Brain pericyte (primary cell): Measurements from ENCODE around the gene STARD7.
"Not testable (repeated sequence)": the region's sequence is repeated elsewhere in the genome, so short reads cannot be mapped to it uniquely, and the experiment has no call there.

Source experiments
- DNase-seq: peaks from one replicate; pipeline ENCODE4 v3.0.0-alpha.2; 2012; ENCODE audit warnings: low read depth, low spot score

STARD7 gene

GRCh38 chr2:96236882-96237281, 28.3 kb upstream of the STARD7 start:
- DNase-seq = no peak

GRCh38 chr2:96233880-96234316, 25.3 kb upstream of the STARD7 start:
- no peak for DNase-seq

GRCh38 chr2:96233436-96233835, 24.8 kb upstream of the STARD7 start:
- DNase-seq = no peak

GRCh38 chr2:96231316-96231715, 22.7 kb upstream of the STARD7 start:
- no peak for DNase-seq

DNA sequence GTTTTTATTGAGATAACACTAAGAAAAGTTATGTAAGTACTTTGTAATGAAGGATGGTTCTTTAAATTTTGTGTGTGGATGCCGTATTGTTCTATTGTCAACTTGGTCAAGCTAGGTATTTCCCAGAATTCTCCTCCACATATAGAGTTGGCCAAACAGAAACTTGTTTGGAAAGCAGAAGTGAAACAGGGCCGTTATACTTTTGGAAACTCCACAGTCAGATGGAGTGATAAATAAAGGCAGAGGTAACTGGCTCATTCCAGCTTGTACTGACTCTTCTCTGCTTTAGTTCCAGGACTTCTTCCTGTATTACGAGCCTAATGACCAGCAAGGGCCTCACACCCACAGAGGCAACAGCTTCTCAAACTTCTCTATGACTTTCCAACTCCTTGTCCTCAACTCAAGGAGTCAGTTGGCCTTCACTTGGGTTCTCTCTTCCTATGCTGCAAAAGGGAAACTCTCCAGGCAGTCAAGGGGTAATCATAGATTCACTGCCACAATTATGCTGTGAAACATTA, 16.4 kb upstream of the STARD7 start:
- no peak for DNase-seq

DNA sequence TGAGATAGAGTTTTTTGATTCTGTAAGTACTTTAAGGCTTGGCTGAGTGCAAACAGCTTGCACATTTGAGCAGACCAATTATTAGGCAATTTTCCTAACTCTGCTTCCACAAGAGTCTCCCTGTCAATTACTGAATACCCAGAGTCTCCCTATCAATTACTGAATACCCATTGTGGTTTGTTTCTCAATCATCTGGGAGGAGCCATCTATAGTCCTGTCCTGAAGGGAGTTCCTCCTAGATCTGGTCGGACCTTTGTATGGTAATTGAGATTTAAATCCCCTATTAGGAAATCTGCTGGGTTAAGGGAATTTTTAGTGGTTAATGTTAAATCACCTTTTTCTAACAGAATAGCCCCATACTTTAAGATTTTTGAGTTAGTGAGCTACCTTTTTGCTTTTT, 12.5 kb upstream of the STARD7 start:
- not testable (repeated sequence) for DNase-seq

DNA sequence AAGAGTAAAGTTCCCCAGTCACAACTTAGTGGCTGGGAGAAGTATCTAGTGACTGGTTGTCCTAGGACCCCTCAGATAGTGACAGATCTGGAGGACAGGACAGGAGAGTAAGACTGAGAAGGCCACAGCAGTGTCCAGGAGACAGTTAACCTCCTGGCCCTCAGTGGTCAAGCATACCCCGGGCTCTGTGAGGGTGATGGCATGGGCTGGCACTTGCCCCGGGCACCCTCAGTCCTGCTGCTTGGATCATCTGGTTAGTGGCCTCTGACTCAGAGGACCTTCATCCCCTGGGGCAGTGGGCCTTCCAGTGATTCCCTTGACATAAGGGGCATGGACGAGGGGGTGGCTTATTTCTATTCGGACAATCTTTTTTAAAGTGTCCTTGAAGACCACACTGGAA, 11.3 kb upstream of the STARD7 start:
- not testable (repeated sequence) for DNase-seq

- no peak for DNase-seq
These were observed 10.0 kb upstream of the STARD7 start for GRCh38 chr2:96218508-96219131.

DNA sequence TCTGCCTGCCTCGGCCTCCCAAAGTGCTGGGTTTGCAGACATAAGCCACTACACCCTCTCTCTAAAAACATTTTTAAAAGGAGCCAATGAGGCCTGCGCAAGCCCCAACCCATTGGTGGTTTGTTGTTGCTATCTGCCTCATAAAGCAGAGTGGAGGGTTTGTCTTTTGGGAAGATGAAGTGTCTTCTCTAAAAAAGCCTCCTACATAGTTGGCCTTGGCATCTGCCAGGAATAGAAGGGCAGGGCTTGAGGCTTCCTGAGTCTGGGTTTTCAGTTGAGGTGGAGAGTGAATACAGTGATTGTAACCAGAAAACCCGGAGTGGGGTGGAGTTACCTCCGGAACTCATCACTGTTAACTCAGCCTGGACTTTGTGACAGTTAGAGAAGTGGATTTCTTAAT, 5.9 kb upstream of the STARD7 start:
- DNase-seq = no peak

GRCh38 chr2:96213379-96213778, 4.8 kb upstream of the STARD7 start:
- no peak for DNase-seq

GRCh38 chr2:96212339-96212738, 3.7 kb upstream of the STARD7 start:
- DNase-seq = no peak

GRCh38 chr2:96209729-96210085, 1.1 kb upstream of the STARD7 start:
- DNase-seq = no peak

DNA sequence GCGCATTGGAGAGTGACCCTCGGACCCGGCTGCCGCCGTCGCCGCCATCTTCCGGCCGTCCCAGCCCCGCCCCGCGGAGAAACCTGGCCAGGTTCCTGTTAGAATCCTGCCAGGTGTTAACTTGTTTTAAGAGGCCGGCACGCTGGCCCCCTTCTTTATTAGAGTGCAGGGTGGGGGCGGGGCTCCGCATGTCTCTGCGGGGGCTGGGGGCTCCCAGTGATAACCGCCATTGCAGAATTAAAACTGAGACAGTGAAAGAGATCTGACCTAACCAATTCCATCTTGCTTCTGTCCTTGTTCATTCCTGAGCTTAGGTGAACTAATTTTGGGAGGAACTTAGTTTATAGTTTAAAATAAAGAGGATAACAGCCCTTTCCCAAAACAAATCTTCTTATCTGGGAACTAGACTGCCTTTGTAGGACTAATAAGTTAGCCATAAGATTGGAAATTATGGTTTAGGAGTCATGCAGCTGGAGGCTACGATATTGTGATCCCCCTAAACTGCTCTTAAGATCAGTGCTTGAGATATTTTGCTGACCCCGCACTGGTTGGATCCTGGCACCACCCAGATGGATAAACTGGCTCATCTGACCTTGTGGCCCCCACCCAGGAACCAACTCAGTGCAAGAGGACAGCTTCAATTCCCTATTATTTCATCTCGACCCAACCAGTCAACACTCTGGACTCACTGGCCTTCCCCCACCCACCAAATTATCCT, 543 bp upstream of the STARD7 start:
- no peak for DNase-seq

DNA sequence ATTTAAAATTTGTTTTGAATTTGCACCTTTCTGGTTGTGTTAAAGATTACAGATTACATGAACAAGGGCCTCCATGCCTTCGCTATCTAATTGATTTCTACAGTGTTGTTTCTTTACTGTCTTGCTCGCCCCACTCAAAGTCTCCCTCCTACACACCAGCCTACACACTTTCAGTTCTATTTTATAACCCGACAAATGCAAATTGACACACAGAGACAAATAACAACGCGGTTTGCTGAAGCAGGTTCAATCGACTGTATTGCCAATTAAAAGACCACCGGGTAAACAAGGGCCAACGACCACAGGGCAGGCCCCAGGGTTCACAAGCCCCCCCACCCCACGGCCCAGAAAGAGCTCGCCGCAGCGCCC, 869 bp downstream of the STARD7 start:
- no peak for DNase-seq

DNA sequence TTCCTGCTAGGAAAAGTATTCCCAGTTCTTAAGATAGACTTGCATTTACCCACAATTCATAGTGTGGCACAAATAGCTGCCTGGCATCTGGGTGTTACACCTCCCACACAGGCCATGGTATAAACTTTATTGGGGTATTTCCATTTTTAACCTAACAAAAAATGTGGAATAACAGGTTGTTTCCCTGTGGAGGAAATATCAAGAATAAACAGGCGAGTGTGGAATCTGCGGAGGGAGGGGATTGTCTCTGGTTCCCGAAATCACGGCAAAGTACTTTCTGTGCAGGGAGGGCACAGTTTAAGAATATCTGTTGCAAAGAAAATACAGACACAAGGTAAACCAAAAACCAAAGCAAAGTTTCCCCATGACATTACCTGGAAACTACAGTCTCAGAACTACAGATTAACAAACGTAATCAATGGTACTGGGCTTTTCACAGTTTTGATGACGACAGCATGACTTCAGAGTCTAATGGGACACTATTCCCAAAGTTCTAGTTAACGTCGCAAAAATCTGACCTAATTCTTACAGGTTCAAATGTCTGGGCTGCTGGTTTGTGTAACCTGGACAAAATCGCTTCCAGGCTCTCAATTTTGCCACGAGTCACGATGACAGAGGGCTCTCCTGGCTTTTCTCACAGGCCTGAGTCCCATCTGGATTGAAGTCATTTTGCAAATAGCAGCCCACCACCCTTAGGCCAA, 1.4 kb downstream of the STARD7 start:
- DNase-seq = no peak

GRCh38 chr2:96205888-96206287, 2.7 kb downstream of the STARD7 start:
- no peak for DNase-seq

- DNase-seq = no peak
These were observed 3.6 kb downstream of the STARD7 start for GRCh38 chr2:96204836-96205624.

DNA sequence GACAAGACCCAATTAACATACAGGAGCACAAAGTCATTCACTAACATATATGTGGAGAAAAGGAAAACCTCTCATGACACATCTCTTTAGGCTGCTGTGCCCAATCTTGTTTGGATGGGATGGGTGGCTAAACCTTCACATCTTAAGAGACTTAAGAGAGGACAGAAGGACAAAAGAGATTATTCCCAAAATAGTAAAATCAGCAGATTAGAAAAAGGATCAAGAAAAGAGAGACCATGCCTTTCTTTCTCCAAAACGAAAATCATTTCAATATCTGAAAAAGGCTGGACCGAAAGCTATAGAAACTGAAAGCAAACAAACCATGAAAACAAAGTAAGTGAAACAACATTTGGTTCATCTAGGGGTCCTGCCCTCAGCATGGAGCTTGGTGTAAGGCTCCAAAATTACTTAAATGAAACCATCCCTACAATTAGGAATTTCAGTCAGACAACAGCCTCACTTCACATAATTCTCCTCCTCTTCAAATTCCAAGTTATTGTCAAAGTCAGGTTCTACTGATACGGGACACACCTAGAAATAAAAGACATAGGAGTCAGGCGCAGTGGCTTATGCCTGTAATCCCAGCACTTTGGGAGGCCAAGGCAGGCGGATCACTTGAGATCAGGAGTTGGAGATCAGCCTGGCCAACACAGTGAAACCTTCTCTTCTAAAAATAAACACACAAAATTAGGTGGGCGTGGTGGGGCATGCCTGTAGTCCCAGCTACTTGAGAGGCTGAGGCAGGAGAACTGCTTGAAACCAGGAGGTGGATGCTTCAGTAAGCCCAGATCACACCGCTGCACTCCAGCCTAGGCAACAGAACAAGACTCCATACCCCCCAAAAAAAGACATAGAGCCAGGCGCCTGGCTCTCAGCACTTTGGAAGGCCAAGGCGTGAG, 5.2 kb downstream of the STARD7 start:
- DNase-seq = no peak

- no peak for DNase-seq
These were observed 6.3 kb downstream of the STARD7 start for GRCh38 chr2:96202152-96202854.

DNA sequence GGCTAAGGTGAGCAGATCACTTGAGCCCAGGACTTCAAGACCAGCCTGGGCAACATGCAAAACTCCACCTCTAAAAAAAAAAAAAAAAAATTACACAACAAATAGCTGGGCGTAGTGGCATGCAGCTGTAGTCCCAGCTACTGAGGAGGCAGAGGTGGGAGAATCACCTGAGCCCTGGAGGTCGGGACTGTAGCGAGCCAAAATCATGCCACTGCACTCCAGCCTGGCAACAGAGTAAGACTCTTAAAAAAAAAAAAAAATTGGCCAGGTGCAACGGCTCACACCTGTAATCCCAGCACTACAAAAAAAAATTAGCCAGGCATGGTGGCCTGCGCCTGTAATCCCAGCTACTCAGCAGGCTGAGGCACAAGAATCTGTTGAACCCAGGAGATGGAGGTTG, 7.3 kb downstream of the STARD7 start:
- DNase-seq = no peak
